Small intestine (tissue), 7 donors: ENCODE data around the gene SUCLG2. TPM values are rescaled to one million over a fixed set of nuclear protein-coding genes. Genes with fewer than 3 reads are reported as not detected.

Experiments used
- DNase-seq, 2 donors: peaks; one replicate each; pipeline versions ENCODE4 v3.0.0 to v3.0.0-alpha.2; 2013
- FAIRE-seq: peaks from 2 replicates; lab custom pipeline; 2012; peaks lifted over from hg19 to GRCh38; lab: Jason Lieb, UNC
- H3K27ac ChIP-seq, 3 donors: one replicate each; pipeline ENCODE4 v1.5.1; 2013; ENCODE audit warnings: low read length in 2 of 3, mild to moderate bottlenecking in 2 of 3, control low read depth in 1 of 3, inconsistent platforms in 1 of 3, low read depth in 1 of 3, moderate library complexity in 1 of 3
- H3K27me3 ChIP-seq, 3 donors: one replicate each; pipeline ENCODE4 v1.6.1; 2013; ENCODE audit warnings: low read length in 3 of 3, inconsistent platforms in 1 of 3; ENCODE audit not compliant: control insufficient read depth in 3 of 3, insufficient read depth in 3 of 3
- H3K36me3 ChIP-seq, 3 donors: one replicate each; pipeline ENCODE4 v1.6.1; 2013; ENCODE audit warnings: low read length in 3 of 3, inconsistent platforms in 1 of 3, low read depth in 1 of 3, mild to moderate bottlenecking in 1 of 3, moderate library complexity in 1 of 3; ENCODE audit not compliant: control insufficient read depth in 3 of 3, insufficient read depth in 2 of 3
- H3K4me1 ChIP-seq, 3 donors: one replicate each; pipeline ENCODE4 v1.6.1; 2013; ENCODE audit warnings: low read length in 2 of 3, inconsistent platforms in 1 of 3, low read depth in 1 of 3, mild to moderate bottlenecking in 1 of 3, moderate library complexity in 1 of 3; ENCODE audit not compliant: control insufficient read depth in 3 of 3, insufficient read depth in 2 of 3
- H3K4me3 ChIP-seq, 3 donors: one replicate each; pipeline ENCODE4 v1.5.1; 2013; ENCODE audit warnings: low read length in 3 of 3, control low read depth in 1 of 3, inconsistent platforms in 1 of 3, low read depth in 1 of 3, mild to moderate bottlenecking in 1 of 3, moderate library complexity in 1 of 3
- H3K9me3 ChIP-seq, 2 donors: one replicate each; pipeline ENCODE4 v1.6.1; 2013; ENCODE audit warnings: low read depth in 1 of 2, low read length in 1 of 2; ENCODE audit not compliant: control insufficient read depth in 2 of 2, insufficient read depth in 1 of 2
- WGBS, 3 donors: extraction: QIAGEN DNeasy Blood & Tissue Kit; methylation state at CpG; one replicate each; pipeline ENCODE4 v1.1.7; 2013; 5-methylcytosine and 5-hydroxymethylcytosine counted together
- polyA plus RNA-seq, 4 donors: library from polyadenylated mRNA; stranded (reverse) in 3 of 4; unstranded in 1 of 4; fragments of 200-250 nt in 3 of 4; fragments of 120-200 nt in 1 of 4; gene quantifications; one replicate each; pipeline versions ENCODE4 v1.2.1 to v1.2.3, GENCODE V29; 2013
- donor health status: healthy with polysubstance abuse.
- donor health status: control.
- donor health status: control.
- donor health status: Bipolar disorder and iron deficiency.
- donor health status: healthy.

Gene SUCLG2
- polyA plus RNA-seq, 4 donors = 77.7 to 167 (median 125) TPM

DNA sequence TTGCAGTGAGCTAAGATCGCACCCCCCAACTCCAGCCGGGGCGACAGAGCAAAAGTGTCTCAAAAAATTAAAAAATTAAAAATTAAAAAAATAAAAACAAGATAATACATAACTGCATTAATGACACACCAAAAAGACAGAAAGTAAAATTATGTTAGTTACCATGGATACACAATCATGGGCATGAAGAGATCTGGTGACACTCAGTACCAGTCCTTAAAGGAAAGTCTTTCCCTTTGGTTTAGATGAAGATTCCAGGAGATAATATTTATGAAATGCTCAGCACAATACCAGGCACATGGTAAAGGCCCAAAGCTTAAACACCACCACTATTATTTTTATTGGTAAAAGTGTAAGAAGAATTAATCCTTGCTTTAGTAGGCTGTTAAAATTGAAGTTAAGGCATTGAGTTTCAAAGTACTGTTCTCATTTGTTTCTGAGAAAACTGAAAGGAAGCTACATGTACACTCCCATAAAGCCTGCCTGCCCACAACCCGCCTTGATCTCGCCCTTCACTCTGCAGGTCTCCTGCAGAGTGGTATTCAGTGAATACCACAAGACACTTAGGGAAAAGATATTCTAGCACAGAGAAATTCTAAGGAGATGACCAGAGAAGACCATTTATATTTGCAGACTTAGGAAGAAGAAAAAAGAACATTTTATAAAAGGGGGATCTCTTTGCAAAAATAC lies 52.3 kb downstream of the SUCLG2 start:
- H3K27me3 ChIP-seq = no peaks in the 10 kb centered on the region
- 92 to 94% (median 93%) methylated on average over 5 of the region's 5 CpGs for WGBS, 3 donors
- peaks cover 3 to 11% (median 9%) of the 10 kb centered on the region in 3 donors for H3K36me3 ChIP-seq
- H3K4me1 ChIP-seq = no peaks in the 10 kb centered on the region
- H3K27ac ChIP-seq = no peak overlapping the region
- peak in 1 of 2 donors; percentile 10 for DNase-seq
- H3K9me3 ChIP-seq = no peaks in the 10 kb centered on the region
- H3K4me3 ChIP-seq = no peak overlapping the region
- no peak for FAIRE-seq

DNA sequence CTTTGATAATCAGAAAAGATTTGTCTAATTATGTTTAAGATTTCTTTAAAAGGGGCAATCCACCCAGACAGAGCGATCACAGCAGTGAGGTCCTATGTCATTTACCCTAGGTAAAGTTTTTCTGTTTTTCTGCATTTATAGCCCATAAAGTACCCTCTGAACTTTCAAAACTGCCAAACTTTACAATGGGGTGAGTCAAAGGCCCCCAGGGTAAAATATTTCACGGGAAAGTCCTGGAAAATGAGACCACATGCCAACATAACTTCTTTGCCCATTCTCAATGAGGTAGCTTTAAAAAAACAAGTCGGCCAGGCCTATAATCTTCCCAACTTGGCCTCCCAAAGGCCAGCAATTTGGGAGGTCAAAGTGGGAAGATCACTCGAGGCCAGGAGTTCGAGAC lies 53.0 kb downstream of the SUCLG2 start:
- DNase-seq = no peak
- H3K36me3 ChIP-seq = peaks cover 0 to 11% (median 9%) of the 10 kb centered on the region in 3 donors
- H3K27me3 ChIP-seq = no peaks in the 10 kb centered on the region
- H3K27ac ChIP-seq = no peak overlapping the region
- no peak for FAIRE-seq
- WGBS, 3 donors = 82 to 95% (median 83%) methylated on average over 5 of the region's 5 CpGs
- H3K4me3 ChIP-seq = no peak overlapping the region
- H3K4me1 ChIP-seq = no peaks in the 10 kb centered on the region
- no peaks in the 10 kb centered on the region for H3K9me3 ChIP-seq

DNA sequence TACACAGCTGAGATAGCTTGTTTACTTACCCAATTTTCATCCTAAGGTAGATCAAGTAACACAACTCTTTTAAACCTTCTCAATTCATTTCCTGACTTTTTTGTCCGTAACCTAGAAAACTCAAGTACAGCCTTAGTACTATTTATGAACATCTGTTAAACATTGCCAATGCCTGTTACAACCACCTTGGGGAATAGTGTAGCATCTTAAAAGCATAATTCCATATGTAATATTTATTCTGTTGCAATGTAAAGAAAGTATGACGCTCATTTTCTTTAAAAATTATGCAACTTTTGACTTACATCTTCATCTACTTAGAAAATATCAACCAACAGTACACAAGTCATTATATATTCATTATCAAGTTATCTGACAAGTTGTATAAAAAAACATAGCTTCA lies 54.6 kb downstream of the SUCLG2 start:
- 94 to 98% (median 95%) methylated on average over 2 of the region's 2 CpGs for WGBS, 3 donors
- FAIRE-seq (peak; percentile 61), DNase-seq (no peak)
- no peaks in the 10 kb centered on the region for H3K4me1 ChIP-seq
- peaks cover 0 to 6% (median 4%) of the 10 kb centered on the region in 3 donors for H3K36me3 ChIP-seq
- H3K9me3 ChIP-seq = no peaks in the 10 kb centered on the region
- H3K4me3 ChIP-seq = no peak overlapping the region
- H3K27ac ChIP-seq = no peak overlapping the region
- no peaks in the 10 kb centered on the region for H3K27me3 ChIP-seq

DNA sequence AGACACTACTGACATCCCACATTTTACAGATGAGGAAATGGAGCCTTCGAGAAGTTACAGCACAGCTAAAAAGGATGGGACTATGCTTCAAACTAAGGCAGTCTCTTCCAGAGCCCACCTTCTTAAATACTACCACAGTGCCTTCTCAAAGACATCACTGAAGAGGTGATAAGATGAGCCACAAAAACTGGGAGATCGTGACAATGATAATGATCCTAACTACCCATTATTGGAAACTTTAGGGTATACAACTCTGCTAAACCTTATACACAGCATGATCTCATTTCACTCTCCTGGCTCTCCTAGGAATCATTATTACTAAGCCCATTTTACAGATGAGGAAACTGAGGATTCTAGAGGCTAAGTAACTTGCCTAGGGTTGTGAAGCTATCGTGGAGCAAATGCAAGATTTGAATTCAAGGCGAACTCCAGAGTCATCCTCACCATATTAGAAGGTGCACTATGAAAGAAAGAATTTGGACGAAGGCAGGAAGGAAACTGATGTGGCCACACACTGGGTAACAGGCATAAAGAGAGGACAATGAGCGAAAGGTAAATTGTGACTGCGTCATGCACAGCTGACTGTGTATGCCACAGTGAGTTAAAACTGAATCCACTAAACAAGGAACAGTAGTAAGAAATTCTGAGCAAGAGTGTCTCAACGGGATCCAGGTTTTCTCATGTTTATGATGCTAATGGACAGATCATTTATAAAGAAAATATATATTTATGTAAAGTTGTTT lies 55.4 kb downstream of the SUCLG2 start:
- DNase-seq (no peak), FAIRE-seq (no peak)
- Histone ChIP-seq H3K27me3 (no peaks in the 10 kb centered on the region), H3K27ac (no peak overlapping the region), H3K9me3 (no peaks in the 10 kb centered on the region), H3K36me3 (peaks cover 0 to 6% (median 4%) of the 10 kb centered on the region in 3 donors), H3K4me1 (no peaks in the 10 kb centered on the region), H3K4me3 (no peak overlapping the region)
- WGBS, 3 donors = 92 to 93% (median 93%) methylated on average over 8 of the region's 8 CpGs

DNA sequence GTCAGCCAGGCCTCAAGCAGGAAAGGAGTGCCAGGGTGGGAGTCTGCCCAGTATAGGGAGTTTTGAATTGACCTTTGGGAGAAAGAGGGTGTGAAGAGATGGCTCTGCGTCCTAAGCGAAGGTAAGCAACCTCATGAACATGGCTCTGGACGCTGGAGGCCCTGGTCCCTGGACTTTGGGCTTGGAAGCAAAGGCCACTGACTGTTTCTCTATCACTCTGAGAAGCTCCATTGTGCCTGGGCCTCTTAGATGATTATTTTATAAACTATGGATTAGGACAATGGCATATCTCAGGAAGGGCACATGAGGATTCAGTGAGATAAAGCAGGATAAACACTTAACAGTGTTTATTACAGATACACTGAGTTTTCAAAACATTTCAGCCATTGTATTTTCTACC lies 59.0 kb downstream of the SUCLG2 start:
- Histone ChIP-seq H3K36me3 (peaks cover 0 to 6% (median 5%) of the 10 kb centered on the region in 3 donors), H3K27me3 (no peaks in the 10 kb centered on the region), H3K9me3 (no peaks in the 10 kb centered on the region), H3K27ac (no peak overlapping the region), H3K4me1 (no peaks in the 10 kb centered on the region), H3K4me3 (no peak overlapping the region)
- DNase-seq (peak; percentile 43 to 44), FAIRE-seq (no peak)
- 73 to 84% (median 82%) methylated on average over 3 of the region's 3 CpGs for WGBS, 3 donors

DNA sequence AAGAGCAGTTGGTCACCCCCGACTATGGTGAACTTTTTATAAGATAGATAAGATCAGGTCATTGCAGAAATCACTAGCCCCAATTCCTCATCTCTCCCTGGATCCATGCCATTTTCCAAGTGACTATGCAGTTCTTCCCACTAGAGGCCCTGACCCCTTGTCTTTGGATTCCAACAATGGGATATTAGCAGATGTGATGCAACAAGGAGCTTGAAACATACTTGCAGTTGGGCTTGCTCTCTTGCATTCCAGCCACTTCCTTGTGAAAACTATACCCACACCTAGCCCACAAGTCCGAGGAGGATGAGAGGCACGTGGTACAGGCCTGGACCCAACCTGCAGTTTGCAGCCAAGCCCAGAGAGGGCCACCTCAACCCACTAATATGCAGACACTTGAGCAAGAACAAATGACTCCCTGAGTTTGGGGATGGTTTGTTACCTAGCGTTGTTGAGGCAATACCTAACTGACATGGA lies 60.6 kb downstream of the SUCLG2 start:
- H3K27ac ChIP-seq = no peak overlapping the region
- WGBS, 3 donors = 93 to 95% (median 95%) methylated on average over 4 of the region's 4 CpGs
- FAIRE-seq (no peak), DNase-seq (no peak)
- H3K36me3 ChIP-seq = peaks cover under 1 to 11% (median 1%) of the 10 kb centered on the region in 3 donors
- no peaks in the 10 kb centered on the region for H3K9me3 ChIP-seq
- H3K4me3 ChIP-seq = no peak overlapping the region
- no peaks in the 10 kb centered on the region for H3K27me3 ChIP-seq
- H3K4me1 ChIP-seq = no peaks in the 10 kb centered on the region

DNA sequence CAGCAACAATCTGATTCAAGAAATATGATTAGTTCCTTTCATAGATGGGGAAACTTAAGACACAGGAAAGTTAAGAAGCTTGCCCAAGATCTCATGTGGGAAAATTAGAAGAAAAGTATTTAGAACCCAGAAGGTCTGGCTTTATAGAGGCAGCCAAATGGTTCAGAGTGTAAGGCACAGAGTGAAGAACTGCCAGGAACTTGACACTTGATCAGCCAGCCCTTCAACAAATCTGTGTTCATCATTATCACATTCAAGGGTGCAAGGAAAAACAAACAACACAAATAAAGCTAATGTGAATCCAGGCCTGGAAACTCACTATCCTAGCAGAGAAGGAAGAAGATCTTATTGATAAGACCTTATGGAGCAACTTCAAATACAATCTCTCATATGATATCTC lies 62.4 kb downstream of the SUCLG2 start:
- peaks cover 0 to 6% (median 2%) of the 10 kb centered on the region in 3 donors for H3K36me3 ChIP-seq
- no peaks in the 10 kb centered on the region for H3K4me1 ChIP-seq
- FAIRE-seq = no peak

DNA sequence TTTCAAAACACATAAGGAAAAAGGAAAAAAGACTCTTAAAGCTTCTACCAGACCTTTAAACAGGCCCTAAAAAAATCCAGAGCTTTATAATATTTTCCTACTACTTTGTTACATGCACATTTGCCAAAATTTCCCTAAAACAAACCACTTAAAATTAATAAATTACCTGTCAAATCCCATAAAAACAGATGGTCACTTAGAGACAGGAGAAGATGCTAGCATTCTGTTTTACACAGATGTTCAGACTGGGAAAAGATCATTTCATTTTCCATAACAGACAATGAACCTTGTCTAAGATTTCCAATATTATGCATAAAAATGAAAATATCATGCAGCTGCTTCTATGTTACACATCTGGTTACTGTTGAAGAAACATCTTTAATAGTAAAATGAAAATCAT lies 66.6 kb downstream of the SUCLG2 start:
- no peaks in the 10 kb centered on the region for H3K27me3 ChIP-seq
- H3K4me1 ChIP-seq = no peaks in the 10 kb centered on the region
- DNase-seq (no peak), FAIRE-seq (no peak)
- no peak overlapping the region for H3K27ac ChIP-seq
- peaks cover 0 to 9% (median 2%) of the 10 kb centered on the region in 3 donors for H3K36me3 ChIP-seq
- no peaks in the 10 kb centered on the region for H3K9me3 ChIP-seq
- H3K4me3 ChIP-seq = no peak overlapping the region

More for the DNA sequence above, 62.4 kb downstream of the SUCLG2 start:
- no peaks in the 10 kb centered on the region for H3K27me3 ChIP-seq
- no peaks in the 10 kb centered on the region for H3K9me3 ChIP-seq
- DNase-seq = no peak
- no peak overlapping the region for H3K27ac ChIP-seq
- no peak overlapping the region for H3K4me3 ChIP-seq
